Measurements from ENCODE around the gene STK10. TPM values are rescaled to one million over a fixed set of nuclear protein-coding genes. Genes with fewer than 3 reads are reported as not detected.

Gene STK10
- total RNA-seq, 3 donors from 2014 or later (not counting 1 experiment from before 2014, with no cell fraction given), result 705 to 879 (median 783) TPM

GRCh38 chr5:172051643-172052339 is 136.2 kb downstream of the STK10 start:
- no peaks in the 10 kb centered on the region for H3K9me3 ChIP-seq (ENCODE audit: control insufficient read depth, insufficient read depth, low read length)
- Mint-ChIP-seq H3K4me3 (no peak overlapping the region), H3K27ac (peak overlapping the region; percentile 76 to 78), H3K4me1 (peaks cover 19 to 31% of the 10 kb centered on the region in 2 donors), H3K36me3 (peaks cover 35% of the 10 kb centered on the region), H3K27me3 (ENCODE audit: low read depth in 2 of 2) (no peaks in the 10 kb centered on the region), H3K9me3 (no peaks in the 10 kb centered on the region)
- no peak for TF ChIP-seq CTCF (IDR thresholded peaks at IDR 0.05)
- ATAC-seq (no peak), DNase-seq (no peak)
- intact Hi-C loops (cut with micrococcal nuclease), result no loop called here
- no peaks in the 10 kb centered on the region for H3K4me1 ChIP-seq (ENCODE audit: control insufficient read depth, insufficient read depth, low read length)
- no peak overlapping the region for H3K4me3 ChIP-seq (ENCODE audit: low read length)
- no peak overlapping the region for H3K27ac ChIP-seq (ENCODE audit: low read length)
- WGBS (ENCODE audit: insufficient coverage), result 95% methylated on average over 15 of the region's 16 CpGs
- H3K36me3 ChIP-seq (ENCODE audit: control insufficient read depth, insufficient read depth, low read length), result peaks cover 93% of the 10 kb centered on the region
- H3K27me3 ChIP-seq (ENCODE audit: control insufficient read depth, insufficient read depth, low read length), result no peaks in the 10 kb centered on the region

GRCh38 chr5:172050080-172050479 is 137.9 kb downstream of the STK10 start:
- ATAC-seq (no peak), DNase-seq (no peak)
- H3K27me3 ChIP-seq (ENCODE audit: control insufficient read depth, insufficient read depth, low read length), result no peaks in the 10 kb centered on the region
- Mint-ChIP-seq H3K4me1 (peaks cover 18 to 21% of the 10 kb centered on the region in 2 donors), H3K27ac (peak overlapping the region in 1 of 2 donors; percentile 78), H3K9me3 (no peaks in the 10 kb centered on the region), H3K27me3 (ENCODE audit: low read depth in 2 of 2) (no peaks in the 10 kb centered on the region), H3K36me3 (peaks cover 26% of the 10 kb centered on the region), H3K4me3 (no peak overlapping the region)
- H3K27ac ChIP-seq (ENCODE audit: low read length), result no peak overlapping the region
- no peaks in the 10 kb centered on the region for H3K4me1 ChIP-seq (ENCODE audit: control insufficient read depth, insufficient read depth, low read length)
- 91% methylated on average over 3 of the region's 4 CpGs for WGBS (ENCODE audit: insufficient coverage)
- intact Hi-C loops (cut with micrococcal nuclease), result no loop called here
- TF ChIP-seq CTCF (IDR thresholded peaks at IDR 0.05), result no peak
- H3K4me3 ChIP-seq (ENCODE audit: low read length), result no peak overlapping the region
- peaks cover 90% of the 10 kb centered on the region for H3K36me3 ChIP-seq (ENCODE audit: control insufficient read depth, insufficient read depth, low read length)
- H3K9me3 ChIP-seq (ENCODE audit: control insufficient read depth, insufficient read depth, low read length), result no peaks in the 10 kb centered on the region

- Histone ChIP-seq H3K9me3 (ENCODE audit: control insufficient read depth, insufficient read depth, low read length) (no peaks in the 10 kb centered on the region), H3K27me3 (ENCODE audit: control insufficient read depth, insufficient read depth, low read length) (no peaks in the 10 kb centered on the region), H3K4me1 (ENCODE audit: control insufficient read depth, insufficient read depth, low read length) (no peaks in the 10 kb centered on the region), H3K27ac (ENCODE audit: low read length) (no peak overlapping the region), H3K36me3 (ENCODE audit: control insufficient read depth, insufficient read depth, low read length) (peaks cover 90% of the 10 kb centered on the region), H3K4me3 (ENCODE audit: low read length) (no peak overlapping the region)
- ATAC-seq (no peak), DNase-seq (no peak)
- intact Hi-C loops (cut with micrococcal nuclease), result no loop called here
- H3K27ac Mint-ChIP-seq, result peak overlapping the region; percentile 72 to 88
- no peak for TF ChIP-seq CTCF (IDR thresholded peaks at IDR 0.05)
- no peaks in the 10 kb centered on the region for H3K27me3 Mint-ChIP-seq (ENCODE audit: low read depth in 2 of 2)
- WGBS (ENCODE audit: insufficient coverage), result 94% methylated on average over 12 of the region's 12 CpGs
- peaks cover 18 to 23% of the 10 kb centered on the region in 2 donors for H3K4me1 Mint-ChIP-seq
- no peak overlapping the region for H3K4me3 Mint-ChIP-seq
- H3K9me3 Mint-ChIP-seq, result no peaks in the 10 kb centered on the region
- H3K36me3 Mint-ChIP-seq, result peaks cover 30% of the 10 kb centered on the region
Observed at GRCh38 chr5:172049226-172049796, 138.7 kb downstream of the STK10 start.
